ENCODE results near the gene SPATA32.

The SPATA32 gene

GRCh38 chr17:45218895-45219661, 42.8 kb downstream of the SPATA32 start:
- H3K36me3 ChIP-seq (ENCODE audit: control insufficient read depth in 5 of 5, insufficient read depth in 5 of 5, low read length in 5 of 5), result no peaks in the 10 kb centered on the region
- H3K27ac ChIP-seq (ENCODE audit: low read depth, low read length), result no peak overlapping the region
- no peak overlapping the region for H3K9ac ChIP-seq (ENCODE audit: low read length in 5 of 5)
- no peaks in the 10 kb centered on the region for H3K27me3 ChIP-seq (ENCODE audit: control insufficient read depth in 5 of 5, insufficient read depth in 4 of 5, low read length in 5 of 5)
- no peak overlapping the region for H3K4me3 ChIP-seq (ENCODE audit: low read depth in 1 of 5, low read length in 5 of 5)
- peaks cover 8 to 47% (median 34%) of the 10 kb centered on the region in 5 donors for H3K4me1 ChIP-seq (ENCODE audit: control insufficient read depth in 5 of 5, insufficient read depth in 5 of 5, low read length in 5 of 5)
- no peaks in the 10 kb centered on the region for H3K9me3 ChIP-seq (ENCODE audit: control insufficient read depth in 5 of 5, low read length in 5 of 5)

Measured in subcutaneous abdominal adipose tissue (tissue), 5 donors.